Measurements from ENCODE around the gene MFAP1.
"Not testable (repeated sequence)": the region's sequence is repeated elsewhere in the genome, so short reads cannot be mapped to it uniquely, and the experiment has no call there.

The MFAP1 gene

DNA sequence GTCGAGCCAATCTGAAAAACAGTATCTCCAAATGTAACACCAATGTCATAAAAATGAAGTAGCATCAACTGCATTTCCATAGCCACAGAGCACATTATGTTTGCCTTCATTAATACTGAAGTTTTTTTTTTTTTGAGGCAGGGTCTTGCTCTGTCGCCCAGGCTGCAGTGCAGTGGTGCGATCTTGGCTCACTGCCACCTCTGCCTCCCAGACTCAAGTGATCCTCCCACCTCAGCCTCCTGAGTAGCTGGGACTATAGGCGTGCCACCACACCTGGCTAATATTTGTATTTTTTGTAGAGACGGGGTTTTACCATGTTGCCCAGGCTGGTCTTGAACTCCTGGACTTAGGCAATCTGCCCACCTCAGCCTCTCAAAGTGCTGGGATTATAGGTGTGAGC lies 9.4 kb downstream of the MFAP1 start:
- DNase-seq, result not testable (repeated sequence)

DNA sequence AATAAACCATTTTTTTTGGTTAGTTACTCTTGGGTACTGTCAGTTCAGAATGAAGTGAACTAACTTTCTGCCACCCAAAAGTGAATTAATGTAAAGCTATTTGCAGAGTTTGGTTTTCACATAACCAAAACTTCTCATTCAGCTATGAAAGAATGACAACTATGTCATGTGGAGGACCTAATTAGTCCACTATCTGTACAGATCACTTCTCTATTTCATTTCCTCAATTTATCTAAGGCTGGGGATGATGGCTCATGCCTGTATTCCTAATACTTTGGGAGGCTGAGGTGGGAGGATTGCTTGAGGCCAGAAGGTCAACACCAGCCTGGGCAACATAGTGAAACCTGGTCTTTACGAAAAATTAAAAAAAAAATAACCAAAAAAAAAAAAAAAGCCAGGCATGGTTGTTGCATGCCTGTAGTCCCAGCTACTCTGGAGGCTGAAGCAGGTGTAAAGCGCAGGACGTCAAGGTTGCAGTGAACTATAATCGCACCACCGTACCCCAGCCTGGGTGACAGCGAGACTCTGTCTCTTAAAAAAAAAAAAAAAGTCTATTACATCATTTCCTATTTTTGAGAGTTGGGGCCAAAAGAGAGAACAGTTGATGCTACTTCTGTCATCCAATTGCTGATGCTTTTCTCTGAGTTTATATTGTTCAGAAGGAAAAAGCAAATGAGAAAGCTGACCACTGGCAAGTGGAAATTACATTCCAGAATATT lies 15.4 kb downstream of the MFAP1 start:
- DNase-seq, result no peak

DNA sequence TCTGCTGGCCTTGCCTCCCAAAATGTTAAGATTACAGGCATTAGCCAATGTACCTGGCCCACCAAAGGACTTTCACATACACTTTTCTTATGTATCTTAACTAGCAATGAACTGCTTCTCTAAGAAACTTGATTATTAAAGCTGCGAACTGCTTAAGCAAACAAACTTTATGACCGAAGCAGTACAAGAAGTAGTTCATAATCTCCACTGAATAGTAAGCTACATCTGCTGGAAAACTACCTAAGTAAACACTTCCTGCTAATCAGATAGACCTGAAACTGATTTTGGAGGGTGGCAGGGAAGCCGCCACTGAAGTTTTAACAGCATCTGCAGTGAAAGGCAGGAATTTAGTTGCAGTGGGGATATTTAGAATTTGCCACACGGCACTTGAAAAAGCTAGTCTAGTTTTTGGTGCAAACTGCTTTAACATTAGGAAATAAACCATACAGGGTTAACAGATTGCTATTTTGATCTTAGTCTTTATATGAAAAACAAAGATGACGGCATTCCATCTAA lies 16.0 kb downstream of the MFAP1 start:
- DNase-seq, result no peak

DNA sequence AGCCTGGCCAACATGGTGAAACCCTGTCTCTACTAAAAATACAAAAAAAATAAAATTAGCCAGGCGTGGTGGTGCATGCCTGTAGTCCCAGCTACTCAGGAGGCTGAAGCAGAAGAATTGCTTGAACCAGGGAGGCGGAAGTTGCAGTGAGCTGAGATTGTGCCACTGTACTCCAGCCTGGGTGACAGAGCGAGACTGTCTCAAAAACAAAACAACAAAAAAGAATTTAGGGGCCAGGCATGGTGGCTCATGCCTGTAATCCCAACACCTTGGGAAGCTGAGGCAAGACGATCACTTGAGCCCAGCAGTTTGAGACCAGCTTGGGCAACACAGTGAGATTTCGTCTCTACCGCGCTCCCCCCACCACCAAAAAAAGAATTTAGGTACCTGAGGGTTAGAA lies 21.8 kb downstream of the MFAP1 start:
- not testable (repeated sequence) for DNase-seq

DNA sequence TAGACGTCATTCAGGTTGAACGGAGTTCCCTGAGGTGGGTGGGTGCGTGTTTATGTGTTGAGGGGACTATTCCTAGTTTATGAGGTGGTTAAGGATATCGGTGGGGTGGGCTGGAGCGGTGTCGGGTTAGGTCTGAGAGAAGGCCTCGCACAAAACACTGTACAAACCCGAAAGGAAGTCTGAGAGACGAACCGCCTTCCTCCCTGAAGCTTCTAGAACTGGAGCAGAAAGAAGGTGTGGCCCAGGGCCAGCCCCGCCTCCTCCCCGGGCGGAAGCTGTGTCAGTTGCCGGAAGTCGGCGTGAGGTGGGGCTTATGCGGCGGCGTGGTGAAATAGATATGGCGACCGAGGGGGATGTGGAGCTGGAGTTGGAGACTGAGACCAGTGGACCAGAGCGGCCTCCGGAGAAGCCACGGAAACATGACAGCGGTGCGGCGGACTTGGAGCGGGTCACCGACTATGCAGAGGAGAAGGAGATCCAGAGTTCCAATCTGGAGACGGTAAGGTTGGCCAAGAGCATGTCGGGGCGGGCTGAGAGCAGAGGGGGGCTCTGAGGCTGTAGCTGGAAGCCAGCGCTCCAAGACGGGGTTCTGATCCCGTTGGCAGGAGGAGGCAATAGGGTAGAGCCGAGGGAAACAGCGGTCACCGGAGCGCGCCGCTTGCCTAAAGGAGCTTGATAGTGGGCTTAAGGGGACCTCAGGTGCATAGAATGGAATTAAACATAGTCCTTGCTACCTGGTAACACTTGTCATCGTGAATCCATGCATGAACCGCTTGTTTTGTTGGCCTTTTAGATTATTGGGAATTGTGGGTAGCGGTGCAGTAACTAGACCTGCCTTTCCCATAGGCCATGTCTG lies 24.0 kb downstream of the MFAP1 start, which contains the start of gene HYPK:
Gene HYPK (plus strand): TSS at position 314 of the 856 bp plus-strand sequence. CDS start 24 bp downstream, at position 338.
- peak; percentile 50 for DNase-seq

DNA sequence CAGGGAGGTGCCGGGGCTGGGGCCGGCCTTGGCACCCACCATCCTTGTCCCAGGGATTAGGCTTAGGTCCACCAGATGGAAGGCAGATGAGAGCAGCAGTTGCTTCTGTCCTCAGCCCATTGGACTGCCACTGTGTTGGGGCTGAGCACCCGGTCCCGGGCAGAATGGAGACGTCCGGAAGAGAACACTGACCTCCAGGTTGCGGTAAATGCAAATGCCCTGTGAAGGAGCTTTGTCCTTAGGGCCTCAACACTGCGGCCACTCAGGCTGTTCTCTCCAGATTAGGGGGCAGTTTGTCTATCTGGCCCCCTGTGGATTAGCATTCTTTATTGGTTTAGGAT lies 24.6 kb downstream of the MFAP1 start, which contains the start of gene SERINC4:
Gene SERINC4 (minus strand): TSS at position 276 of the 341 bp plus-strand sequence. CDS start 234 bp downstream, at position 42.
- no peak for DNase-seq

DNA sequence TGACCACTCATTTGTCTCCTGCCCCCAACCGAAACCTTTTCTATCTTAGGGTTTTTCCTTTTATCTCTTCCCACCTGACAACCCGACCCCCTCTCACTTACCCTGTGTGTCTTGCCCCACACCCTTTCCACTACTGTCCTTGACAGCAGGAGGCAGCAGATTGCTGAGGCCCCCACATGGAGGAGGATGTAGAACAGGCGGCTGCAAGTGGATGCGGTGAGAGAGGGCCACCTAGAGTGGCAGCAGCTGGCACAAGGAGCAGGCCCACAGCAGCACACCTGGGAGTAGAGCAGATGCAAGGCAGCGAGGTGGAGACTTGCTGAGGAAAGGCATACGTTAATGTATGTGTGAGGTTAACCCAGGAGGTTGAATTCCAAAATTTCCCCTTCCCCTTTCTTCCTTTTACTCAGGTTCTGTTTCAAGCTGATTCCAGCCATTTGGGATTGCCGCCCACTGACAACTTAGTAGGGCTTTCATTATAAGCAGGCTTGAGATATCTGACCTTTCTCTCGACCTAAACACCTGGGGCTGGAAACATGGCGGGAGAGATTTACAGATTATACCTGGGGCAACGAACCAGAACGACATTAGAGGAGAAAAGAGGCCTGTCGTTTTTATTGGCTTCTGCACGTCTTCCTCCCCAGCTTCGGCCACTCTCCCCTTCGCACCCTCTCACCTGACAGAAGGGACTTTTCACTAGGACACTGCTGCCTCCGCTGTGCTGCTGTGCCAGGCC lies 25.1 kb downstream of the MFAP1 start:
- no peak for DNase-seq

DNA sequence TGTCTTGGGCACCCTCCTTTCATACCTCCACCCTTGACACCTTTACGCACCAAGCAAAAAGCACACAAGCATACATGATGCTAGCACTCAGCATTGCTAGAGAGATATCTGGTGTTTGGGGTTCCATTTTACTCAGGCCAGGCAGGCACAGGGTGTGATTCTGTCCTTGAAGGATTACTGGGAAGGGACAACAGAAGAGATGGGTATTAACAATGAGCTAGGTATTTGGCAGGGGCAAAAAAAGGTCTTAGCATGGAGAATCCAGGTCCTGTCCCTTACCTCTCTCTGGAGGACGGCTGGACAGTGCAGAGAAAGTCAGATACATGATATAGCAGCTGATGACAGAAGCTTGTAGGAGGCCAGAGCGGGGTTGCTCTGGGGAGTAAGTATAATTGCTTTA lies 27.9 kb downstream of the MFAP1 start:
- DNase-seq, result no peak

DNA sequence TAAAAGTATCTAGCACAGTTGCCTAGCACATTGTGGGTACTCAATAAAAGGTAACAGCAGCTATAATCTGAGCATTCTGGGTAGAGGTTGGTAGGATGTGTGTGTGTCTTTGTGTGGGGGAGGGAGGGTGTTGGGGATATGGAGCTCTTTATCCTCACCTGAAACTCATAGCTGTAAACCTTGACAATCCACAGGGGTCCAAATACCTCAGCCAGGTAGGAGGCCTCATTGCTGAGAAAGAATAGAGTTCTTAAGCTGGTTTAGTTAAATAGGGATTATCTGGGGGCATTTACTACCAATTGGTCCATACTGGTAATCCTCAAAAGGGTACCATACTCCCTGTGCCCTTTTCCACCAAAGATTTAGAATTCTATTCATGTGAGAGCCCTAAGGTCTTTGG lies 28.5 kb downstream of the MFAP1 start:
- no peak for DNase-seq

DNA sequence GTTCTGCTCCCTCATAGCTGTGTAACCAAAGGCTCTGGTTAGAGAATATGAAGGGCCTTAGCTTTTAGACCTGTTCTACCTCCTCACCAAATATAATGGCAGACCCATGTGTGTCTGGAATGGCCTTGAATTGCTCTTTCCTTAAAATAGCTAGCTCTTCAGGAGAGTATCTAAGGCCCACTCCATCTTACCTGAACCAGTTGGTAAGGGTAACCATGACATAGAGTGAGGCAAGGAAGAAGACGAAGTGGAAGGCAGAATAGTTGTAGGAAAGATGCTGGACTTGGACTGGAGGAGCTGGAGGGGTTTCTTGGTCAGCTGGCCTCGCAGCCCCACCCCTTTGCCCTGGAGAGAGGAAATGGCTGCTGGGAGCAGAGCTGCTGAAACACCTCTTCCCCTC lies 29.3 kb downstream of the MFAP1 start:
- no peak for DNase-seq

DNA sequence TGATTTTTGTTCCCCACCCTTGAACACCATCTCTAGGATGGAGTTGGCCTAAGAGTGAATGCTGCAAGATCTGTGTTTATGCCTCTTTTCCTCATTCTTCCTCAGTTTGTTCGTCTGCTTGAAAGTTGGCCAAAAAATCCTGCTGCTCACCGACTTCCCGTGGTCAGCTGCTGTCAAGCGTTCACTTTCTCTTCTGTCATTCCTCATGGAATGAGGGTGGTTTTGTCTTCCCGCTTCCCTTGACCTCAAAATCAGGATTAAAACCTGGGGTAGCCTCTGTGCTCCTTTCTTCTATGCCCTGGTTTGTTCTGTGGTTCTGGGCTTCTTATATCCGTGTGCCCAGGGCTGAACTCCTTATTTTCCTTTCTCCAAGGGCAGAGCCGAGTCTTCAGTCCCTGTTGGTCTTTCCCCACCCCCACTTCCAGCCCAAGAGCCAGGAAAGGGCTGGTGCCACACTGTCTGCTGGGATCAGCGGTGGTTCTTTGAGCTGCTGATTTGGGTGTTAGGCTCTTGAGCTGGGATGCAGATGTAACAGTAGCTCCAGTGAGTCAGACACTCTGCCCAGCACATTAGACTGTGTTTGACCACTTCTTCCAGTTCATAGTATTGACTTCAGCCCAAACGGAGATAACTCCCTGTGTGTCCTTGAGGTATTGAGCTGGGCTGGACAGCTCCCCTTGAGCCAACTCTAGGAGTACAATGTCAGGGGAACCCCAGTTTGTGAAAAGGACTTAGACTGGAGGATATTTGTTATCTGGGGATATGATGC lies 30.0 kb downstream of the MFAP1 start:
- DNase-seq, result no peak

DNA sequence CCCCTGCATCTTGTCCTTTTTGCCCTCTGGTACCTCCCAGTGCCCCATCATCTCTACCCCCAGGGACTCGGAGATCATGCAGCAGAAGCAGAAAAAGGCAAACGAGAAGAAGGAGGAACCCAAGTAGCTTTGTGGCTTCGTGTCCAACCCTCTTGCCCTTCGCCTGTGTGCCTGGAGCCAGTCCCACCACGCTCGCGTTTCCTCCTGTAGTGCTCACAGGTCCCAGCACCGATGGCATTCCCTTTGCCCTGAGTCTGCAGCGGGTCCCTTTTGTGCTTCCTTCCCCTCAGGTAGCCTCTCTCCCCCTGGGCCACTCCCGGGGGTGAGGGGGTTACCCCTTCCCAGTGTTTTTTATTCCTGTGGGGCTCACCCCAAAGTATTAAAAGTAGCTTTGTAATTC lies 30.8 kb downstream of the MFAP1 start:
- no peak for DNase-seq

DNA sequence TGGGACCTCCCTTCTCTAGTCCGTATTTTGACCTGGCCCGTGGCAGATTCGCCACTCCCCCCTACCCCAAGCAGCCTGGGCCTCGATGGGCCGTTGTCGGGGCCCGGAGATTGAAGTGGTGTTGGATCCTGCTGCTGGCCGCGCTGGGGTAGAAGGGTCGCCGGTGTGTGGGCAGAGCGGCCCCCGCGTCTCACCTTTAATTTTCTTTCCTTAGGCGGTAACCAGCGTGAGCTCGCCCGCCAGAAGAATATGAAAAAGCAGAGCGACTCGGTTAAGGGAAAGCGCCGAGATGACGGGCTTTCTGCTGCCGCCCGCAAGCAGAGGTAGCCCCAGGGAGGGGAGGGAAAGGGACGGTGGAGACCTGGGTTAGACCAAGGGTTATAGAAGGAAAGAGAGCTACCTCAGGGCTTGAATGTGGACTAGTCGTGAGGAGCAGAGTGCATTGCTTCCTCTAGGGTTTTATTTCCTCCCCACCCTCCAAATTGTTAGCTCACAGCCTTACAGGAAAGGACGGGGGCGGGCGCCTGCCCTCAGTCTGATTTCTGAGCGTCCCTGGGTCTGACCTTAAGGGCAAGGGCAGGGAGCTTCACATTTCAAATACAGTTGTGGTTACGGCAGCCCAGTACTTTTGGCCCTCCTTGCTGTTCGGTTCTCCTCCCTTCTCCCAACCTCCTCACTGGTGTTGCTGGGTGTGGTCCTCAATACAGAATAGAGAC lies 31.6 kb downstream of the MFAP1 start:
- no peak for DNase-seq

DNA sequence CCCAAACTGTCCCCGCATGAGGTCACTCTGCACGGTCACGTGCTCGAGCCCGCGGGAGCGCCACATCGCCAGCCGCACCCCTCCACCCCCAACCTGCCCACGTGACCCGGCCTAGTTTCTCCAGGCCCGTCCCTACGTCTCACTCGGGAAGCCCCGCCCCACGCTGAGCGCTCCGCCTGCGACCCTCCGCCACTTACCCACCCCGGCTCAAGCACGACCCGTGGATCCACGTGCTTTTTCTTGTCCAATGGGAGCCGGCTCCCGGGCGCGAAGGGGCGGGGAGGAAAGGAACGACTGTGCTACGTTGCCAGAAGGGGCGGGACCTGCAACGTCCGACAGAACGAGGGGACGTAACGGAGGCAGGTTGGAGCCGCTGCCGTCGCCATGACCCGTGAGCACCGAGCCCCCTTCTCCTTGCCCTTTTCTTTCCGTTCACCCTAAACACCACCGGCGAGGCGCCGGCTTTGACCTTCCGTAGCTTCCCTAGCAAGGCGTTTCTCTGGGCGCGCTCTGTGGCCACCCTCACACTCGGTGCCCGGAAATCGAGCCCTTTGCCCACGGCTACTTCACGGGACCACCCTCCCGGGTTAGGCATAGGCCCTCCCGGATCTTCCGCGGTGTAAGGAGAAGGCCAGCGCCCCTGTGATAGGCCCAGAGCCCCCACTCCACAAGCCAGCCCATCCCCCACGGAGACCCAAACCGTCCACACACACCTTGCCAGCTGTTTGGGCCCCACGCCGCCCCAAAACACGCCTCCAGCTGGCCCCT lies 32.3 kb downstream of the MFAP1 start, which contains the start of gene SERF2:
Gene SERF2 (plus strand): TSS at position 328 of the 768 bp plus-strand sequence. CDS start 57 bp downstream, at position 385.
- DNase-seq, result peak; percentile 96

DNA sequence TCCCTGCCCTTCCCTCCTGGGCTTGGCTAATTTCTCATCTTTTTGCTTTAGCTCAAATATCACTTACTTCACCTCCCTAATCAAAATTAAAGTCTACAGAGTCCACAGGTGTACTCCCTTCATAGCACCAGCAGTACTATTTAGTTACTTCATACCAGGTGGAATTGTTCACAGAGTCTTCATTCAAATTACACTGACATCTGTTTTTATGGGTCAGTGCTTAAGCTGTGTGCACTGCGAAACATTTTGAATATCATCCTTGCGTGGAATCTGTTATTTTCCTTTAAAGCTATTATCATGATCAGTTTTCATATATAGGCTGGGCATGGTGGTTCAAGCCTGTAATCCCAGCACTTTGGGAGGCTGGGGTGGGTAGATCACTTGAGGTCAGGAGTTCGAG lies 35.1 kb downstream of the MFAP1 start:
- no peak for DNase-seq

DNA sequence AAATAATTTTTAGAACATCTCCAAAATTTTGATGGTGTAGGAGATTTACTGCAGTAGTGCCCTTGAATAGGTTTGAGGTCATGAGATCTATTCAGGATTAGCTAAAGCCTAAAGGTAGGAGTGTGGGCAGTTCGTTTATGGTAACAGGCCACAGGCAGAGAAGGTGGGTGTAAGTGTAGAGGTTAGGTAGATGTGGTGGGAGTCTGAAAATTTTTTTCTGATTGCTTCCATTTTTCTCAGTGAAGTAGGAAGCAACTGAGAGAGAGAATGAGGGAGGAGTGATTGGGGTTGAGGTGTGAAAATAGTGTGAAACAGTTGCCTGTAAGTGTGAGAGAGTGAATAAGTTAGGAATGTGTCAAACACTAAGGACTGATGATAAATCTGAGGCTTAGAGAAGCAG lies 45.5 kb downstream of the MFAP1 start:
- no peak for DNase-seq

DNA sequence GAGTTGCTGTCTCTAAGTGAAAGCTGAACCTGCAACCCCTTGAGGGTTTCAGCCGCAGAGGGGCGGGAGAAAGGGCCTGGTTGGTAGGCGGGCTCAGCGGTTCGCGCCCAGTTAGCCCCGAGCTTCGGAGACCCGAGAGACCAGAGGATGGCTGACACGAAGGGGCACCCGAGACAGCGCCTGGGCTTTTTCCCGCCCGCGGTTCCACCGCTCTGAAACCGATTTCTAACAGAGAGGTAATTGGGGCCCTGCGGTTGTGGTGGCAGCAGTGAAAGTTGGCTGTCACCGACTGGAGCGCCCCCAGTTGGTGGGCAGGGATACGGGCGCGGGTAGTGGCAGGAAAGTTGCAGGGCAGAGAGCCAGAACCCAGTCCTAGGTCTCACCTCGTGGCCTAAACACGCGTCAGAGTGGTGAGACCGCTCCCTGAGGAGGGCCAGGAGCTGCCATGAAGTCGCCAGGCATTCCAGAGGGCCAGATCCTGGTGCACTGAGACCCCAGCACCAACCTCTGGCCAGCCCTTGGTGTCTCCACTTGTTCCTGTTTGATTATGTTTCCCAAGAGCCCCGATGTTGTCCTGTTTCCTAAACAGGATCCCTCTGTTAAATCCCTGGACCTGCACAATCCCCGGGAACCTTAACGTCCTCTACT lies 47.1 kb downstream of the MFAP1 start:
- DNase-seq, result peak; percentile 74

DNA sequence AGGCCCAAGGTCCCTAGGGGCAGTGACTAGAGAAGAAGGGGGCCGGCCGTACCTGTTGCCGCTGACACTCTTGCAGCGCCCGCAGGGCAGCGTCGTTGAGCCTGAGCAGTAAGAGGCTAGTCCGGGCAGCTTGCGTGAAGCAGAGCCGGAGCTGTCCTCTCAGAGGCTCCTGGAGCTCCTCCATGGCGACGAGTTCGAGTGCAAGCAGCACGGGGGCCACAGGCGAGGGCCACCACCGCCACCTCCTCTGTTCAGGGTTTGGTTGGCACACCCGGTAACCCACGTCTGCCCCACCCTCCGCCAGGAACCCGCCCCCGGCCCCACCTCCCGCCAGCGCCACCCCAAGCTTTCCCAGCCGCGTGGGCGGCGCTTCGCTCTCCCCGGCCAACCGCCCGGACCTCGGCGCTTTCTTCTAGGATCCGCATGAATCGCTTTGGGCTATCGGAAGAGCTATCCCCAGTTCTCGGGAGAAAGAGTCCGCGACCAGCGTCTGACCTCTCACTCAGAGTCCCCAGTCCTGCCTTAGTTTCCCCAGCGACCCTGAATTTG lies 47.7 kb downstream of the MFAP1 start, which contains the start of gene ELL3:
Gene ELL3 (minus strand): TSS at position 249 of the 549 bp plus-strand sequence. CDS start 65 bp downstream, at position 184.
- DNase-seq, result no peak

DNA sequence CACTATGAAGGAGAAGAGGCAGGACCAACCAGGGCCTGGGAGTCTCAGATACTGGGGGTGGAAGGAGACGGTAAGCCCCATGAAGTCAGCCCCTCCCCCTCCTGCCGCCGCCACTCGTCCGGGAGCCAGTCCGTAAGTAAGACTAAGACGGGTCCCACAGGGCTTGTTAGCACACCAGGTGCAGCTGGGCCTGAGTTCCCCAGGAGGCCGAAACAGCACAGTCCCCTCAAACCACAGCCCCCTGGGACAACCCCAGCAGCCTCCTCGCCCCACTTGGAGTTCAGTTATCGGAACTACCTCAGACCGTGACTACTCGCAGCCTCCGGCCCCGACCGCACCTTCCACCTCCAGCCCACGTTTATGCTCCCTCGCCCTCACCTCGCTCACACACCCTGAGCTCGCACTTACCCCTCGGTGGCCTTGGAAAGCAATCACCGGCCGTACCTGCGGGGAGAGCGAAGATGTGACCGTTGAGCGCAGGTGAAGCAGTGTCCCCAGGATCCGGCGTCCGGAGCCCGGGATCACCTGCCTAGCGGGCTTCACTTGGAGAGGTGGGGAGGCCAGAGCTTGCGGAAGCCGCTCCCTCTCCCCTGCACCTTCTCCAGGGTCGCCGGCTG lies 48.3 kb downstream of the MFAP1 start:
- no peak for DNase-seq
